GM18868 (cell line): ENCODE results near the gene DEXI.
"Not testable (repeated sequence)": the region's sequence is repeated elsewhere in the genome, so short reads cannot be mapped to it uniquely, and the experiment has no call there.

ENCODE experiments used
- ATAC-seq: cut with Tn5 transposase; IDR thresholded peaks from one replicate; pipeline ENCODE4 v1.9.1; 2021; ENCODE audit warnings: mild to moderate bottlenecking, moderate library complexity; ENCODE audit not compliant: unreplicated experiment

DEXI gene

GRCh38 chr16:10929097-10929496 lies 13.2 kb downstream of the DEXI start:
- not testable (repeated sequence) for ATAC-seq

DNA sequence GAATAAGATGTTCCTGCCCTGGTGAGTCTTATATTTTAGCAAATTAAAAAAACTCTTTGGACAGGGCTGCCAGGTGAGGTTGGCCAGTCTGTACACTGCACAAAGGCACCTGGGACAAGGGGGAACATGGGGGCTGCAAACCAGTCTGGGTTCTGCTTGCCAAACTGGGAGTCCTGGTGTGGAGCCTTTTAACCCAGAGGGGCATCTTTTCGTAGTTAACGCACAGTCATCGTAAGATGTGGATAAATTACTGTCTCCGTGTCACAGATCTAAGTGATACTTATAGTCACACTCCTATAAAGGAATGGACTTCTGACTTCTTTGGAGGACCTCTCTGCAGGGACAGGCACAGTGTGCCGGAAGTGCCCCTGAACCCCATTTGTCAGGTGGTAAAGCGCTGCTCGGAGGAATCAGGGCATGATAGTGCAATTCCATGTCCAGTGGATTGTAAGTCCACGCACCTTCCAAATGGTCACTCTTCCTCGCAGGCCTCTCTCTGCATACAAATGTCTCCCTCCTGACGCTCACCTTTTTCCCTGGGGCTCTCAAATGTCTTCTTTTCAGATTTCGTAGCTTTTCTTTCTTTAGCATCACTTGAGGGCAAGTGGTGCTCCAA lies 14.7 kb downstream of the DEXI start:
- no peak for ATAC-seq

GRCh38 chr16:10926867-10927266 lies 15.4 kb downstream of the DEXI start:
- no peak for ATAC-seq

GRCh38 chr16:10926094-10926493 lies 16.2 kb downstream of the DEXI start:
- ATAC-seq, result no peak

DNA sequence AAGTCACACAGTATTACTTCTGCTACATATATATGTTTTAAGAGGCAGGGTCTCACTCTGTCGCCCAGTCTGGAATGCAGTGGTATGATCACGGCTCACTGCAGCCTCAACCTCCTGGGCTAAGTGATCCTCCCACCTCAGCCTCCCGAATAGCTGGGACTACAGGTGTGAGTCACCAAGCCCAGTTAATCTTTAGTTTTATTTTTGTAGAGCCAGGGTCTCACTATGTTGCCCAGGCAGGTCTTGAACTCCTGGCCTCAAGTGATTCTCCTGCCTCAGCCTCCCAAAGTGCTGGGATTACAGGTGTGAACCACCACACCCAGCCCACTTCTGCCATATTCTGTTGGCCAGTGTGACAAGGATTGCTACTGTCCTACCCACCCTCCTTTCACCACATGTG lies 17.0 kb downstream of the DEXI start:
- not testable (repeated sequence) for ATAC-seq

DNA sequence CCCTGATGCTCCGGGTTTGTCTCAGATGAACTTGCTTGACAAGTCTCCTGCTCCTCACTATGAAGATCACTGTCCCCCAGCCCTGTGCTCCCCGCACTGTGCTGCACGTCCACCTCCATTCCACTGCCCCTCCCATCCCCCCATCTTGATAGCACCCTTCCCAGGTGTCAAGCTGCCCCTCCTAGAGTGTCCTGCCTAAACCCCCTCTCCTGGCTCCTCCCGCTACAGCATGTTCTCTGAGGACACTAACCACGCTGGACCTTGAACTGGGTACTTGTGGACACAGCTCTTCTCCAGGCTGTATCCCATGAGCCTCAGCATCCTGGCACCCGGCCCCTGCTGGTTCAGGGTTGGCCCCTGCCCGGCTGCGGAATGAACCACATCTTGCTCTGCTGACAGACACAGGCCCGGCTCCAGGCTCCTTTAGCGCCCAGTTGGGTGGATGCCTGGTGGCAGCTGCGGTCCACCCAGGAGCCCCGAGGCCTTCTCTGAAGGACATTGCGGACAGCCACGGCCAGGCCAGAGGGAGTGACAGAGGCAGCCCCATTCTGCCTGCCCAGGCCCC lies 18.5 kb downstream of the DEXI start:
- no peak for ATAC-seq

DNA sequence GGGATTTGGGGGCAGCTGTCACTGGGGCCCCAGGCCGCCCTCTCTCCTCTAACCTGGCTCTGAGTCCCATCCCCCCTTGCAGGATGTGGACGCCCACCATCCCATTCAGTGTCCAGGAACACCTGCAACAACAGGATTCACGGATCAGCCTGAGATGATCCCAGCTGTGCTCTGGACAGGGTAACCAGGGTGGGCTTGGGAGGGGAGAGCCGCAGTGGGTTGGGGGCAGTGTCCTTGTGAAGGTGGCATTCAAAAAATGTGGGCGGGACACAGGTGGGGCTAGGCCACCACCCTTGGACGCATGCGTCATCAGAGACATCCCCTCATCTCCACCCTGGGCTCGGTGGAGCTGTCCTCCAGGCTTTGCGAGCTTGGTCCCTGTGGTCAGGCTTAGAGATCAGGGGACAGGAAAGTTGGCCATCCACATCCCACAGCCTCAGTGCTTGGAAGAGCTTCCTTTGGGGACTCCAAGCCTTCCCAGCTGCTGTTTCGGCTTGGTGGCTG lies 19.1 kb downstream of the DEXI start:
- no peak for ATAC-seq

DNA sequence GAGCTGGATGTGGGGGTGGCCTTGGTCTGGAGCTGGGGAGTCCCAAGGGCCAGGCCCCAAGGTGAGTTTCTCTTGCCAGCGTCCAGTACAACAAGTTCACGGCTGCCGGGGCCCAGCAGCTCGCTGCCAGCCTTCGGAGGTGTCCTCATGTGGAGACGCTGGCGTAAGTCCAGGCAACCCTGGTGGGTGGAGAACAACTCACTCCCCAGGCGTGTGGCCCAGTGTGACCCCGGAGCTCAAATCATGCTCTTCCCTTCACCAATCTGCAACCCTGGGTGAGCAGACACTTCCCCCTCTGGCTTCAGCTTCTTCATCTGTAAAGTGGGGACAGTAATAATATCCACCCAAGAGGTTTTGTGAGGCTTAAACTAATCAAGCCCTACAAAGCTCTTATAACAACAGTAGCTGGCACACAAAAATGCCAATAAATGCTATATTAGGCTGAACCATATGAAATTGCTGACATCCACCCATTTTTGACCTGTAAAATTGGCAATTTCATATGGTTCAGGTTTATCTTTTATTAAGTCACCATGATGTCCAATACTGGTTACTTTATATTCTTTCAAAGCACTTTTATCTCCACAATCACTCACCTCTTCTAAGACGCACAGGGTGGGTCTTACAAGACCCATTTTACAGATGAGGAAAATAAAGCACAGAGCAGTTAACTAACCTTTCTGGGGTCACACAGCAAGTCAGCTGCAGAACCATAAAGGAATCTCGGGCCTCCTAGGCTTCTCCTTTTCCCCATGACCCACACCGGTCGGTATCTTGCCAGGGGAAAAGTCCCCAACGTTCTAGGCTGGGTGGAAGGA lies 19.7 kb downstream of the DEXI start:
- no peak for ATAC-seq

DNA sequence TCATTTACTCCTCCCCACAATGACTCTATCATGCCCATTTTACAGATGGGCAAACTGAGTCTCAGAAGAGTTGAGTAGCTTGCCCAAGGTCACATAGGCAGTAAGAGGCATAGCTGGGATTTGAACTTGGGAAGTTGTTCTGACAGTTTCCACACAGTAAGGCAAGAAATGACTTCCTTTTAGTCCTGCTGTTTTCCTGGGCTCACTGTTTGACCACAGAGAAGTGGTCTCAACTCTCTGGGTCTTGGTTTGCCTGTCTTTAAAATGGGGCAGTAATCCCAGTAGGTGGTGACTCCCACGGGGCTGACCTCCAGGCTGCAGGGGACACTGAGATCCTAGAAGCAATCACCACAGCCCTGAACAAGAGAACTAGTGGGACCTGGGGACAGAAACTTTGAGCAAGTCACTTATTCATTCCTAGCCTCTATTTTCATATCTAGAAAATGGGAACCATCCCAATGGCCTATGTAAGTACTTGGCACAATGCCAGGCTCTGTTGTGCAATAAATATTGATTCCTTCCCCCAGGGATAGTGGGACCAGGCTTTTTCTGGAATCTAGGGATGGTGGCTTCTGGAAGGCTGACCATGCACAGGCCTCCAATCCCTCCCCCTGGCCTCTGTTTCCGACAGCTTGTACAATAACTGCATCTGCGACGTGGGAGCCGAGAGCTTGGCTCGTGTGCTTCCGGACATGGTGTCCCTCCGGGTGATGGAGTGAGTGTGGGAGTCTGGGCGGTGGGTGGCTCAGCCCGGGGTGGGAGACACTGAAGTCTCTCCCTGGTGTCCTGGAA lies 20.5 kb downstream of the DEXI start:
- ATAC-seq, result no peak

DNA sequence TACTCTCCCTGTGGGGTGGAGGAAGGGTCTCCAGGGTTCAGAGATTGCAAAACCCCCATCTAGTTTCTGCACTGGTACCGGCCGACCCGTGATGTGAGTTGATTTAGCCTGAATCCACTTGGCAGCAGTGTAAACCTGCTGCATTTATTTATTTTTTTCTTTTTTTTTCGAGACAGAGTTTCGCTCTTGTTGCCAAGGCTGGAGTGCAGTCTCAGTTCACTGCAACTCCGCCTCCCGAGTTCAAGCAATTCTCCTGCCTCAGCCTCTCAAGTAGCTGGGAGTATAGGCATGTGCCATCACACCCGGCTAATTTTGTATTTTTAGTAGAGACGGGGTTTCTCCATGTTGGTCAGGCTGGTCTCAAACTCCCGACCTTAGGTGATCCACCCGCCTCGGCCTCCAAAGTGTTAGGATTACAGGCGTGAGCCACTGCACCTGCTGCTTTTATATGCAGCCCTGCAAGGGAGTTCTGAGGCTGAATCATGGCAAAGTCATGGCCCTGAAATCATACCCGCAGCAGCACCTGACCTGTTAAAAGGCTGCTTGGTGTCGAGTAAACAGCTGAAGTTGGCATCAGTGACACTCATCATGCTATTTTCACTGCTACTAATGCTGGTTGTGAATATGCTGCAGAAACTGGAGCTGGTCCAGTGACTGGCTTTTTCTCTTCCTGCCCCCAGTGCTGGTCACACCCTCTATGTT lies 21.4 kb downstream of the DEXI start:
- ATAC-seq, result no peak

- no peak for ATAC-seq
Measured at GRCh38 chr16:10919003-10919351, 23.3 kb downstream of the DEXI start.

DNA sequence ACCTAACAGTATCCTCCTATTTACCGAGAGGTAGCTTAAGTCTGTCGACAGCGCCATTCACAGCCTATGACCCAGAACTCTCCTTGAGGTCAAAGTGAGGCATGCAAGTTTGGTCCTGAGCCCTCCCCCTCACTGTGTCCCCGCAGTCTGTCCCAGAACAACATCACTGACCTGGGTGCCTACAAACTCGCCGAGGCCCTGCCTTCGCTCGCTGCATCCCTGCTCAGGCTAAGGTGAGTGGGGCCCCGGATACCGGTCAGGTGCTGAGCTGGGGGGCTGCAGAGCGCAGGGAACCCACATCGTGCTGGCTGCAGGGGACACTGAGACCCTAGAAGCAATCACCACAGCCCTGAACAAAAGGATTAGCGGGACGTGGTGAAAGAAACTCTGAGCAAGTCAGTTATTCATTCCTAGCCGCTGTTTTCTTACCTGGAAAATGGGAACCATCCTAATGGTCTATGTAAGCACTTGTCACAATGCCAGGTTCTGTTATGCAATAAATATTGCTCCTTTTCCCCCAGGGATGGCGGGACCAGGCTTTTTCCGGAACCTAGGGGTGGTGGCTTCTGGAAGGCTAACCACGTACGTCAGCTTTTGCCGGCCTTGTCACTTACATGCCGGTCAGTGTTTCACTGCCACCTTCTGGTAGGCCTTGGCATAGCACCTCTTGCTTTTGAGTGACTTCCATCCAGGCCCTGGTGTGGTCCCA lies 23.8 kb downstream of the DEXI start:
- ATAC-seq, result no peak

GRCh38 chr16:10916534-10916933 lies 25.7 kb downstream of the DEXI start:
- ATAC-seq, result no peak

- ATAC-seq, result no peak
Measured at GRCh38 chr16:10911267-10911666, 31.0 kb downstream of the DEXI start.

DNA sequence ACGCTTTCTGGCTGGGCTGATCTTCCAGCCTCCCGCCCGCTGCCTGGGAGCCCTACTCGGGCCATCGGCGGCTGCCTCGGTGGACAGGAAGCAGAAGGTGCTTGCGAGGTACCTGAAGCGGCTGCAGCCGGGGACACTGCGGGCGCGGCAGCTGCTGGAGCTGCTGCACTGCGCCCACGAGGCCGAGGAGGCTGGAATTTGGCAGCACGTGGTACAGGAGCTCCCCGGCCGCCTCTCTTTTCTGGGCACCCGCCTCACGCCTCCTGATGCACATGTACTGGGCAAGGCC lies 34.6 kb downstream of the DEXI start:
- no peak for ATAC-seq

DNA sequence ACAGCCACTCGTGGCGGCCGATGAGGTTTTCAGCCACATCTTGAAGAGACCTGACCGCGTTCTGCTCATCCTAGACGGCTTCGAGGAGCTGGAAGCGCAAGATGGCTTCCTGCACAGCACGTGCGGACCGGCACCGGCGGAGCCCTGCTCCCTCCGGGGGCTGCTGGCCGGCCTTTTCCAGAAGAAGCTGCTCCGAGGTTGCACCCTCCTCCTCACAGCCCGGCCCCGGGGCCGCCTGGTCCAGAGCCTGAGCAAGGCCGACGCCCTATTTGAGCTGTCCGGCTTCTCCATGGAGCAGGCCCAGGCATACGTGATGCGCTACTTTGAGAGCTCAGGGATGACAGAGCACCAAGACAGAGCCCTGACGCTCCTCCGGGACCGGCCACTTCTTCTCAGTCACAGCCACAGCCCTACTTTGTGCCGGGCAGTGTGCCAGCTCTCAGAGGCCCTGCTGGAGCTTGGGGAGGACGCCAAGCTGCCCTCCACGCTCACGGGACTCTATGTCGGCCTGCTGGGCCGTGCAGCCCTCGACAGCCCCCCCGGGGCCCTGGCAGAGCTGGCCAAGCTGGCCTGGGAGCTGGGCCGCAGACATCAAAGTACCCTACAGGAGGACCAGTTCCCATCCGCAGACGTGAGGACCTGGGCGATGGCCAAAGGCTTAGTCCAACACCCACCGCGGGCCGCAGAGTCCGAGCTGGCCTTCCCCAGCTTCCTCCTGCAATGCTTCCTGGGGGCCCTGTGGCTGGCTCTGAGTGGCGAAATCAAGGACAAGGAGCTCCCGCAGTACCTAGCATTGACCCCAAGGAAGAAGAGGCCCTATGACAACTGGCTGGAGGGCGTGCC lies 35.1 kb downstream of the DEXI start:
- ATAC-seq, result no peak

DNA sequence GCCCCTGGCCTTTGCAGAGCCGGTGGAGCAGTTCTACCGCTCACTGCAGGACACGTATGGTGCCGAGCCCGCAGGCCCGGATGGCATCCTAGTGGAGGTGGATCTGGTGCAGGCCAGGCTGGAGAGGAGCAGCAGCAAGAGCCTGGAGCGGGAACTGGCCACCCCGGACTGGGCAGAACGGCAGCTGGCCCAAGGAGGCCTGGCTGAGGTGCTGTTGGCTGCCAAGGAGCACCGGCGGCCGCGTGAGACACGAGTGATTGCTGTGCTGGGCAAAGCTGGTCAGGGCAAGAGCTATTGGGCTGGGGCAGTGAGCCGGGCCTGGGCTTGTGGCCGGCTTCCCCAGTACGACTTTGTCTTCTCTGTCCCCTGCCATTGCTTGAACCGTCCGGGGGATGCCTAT lies 35.8 kb downstream of the DEXI start:
- no peak for ATAC-seq

- no peak for ATAC-seq
Measured at GRCh38 chr16:10902999-10903398, 39.3 kb downstream of the DEXI start.

DNA sequence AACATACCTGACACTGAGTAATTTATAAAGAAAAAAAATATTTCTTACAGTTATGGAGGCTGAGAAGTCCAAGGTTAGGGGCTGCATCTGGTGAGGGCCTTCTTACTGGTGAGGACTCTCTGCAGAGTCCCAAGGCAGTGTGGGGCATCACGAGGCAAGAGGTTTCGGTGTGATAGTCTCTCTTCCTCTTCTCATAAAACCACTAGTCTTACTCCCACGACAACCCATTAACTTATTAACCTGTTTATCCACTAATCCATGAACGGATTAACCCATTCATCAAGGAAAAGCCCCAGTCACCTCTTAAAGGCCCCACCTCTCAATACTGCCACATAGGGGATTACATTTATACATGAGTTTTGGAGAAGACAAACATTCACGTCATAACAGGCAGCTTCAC lies 45.1 kb downstream of the DEXI start:
- ATAC-seq, result peak; percentile 80
